COLO668 (cell line): Measurements from ENCODE around the gene TNFRSF25.
"Not testable (repeated sequence)": the region's sequence is repeated elsewhere in the genome, so short reads cannot be mapped to it uniquely, and the experiment has no call there.

Source experiments
- DNase-seq: peaks from one replicate; lab custom pipeline; 2025; ENCODE audit not compliant: unreplicated experiment; lab: John Stamatoyannopoulos, UW

The TNFRSF25 gene

GRCh38 chr1:6454856-6455751 is 10.9 kb downstream of the TNFRSF25 start:
- DNase-seq = no peak

- DNase-seq = not testable (repeated sequence)
Observed at GRCh38 chr1:6453895-6454855, 11.8 kb downstream of the TNFRSF25 start.

DNA sequence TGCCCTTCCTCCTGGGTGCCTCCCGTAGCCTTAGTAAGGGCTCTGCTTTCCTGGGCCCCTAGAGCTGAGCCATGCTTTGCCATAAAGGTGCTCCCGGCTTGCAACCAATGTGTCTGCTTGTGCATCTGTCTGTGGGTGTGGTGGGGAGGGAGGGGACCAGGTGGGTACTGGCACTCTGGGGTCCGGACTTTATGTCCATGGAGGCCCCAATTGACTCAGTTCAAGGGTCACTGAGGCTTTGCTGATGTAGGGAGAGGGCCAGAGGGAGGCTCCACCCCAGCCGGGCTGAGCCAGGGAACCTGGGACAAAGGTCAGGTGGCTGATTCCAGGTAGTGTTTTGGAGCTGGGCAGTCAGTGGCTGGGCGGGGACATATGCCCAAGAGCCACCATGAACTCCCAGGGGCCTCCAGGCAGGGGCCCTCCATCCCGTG is 15.0 kb downstream of the TNFRSF25 start:
- DNase-seq = peak; percentile 44

DNA sequence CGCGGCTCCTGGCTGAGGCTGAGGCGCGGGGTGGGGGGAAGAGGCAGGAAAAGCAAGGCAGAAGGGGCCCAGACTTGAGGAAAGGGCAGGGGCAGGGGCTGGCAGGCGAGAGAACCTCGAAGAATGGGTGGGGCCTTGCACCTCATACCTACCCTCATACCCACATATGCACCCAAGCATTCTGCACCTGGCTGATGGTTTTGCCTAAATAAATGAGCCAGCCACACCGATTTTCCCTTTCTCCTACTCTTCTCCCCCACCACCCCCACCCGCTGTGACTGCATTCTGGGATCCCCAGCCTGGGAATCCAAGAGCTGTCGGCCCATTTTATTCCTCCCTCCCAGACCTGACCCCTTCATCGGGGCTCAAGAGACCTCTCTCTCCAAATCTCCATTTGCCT is 15.5 kb downstream of the TNFRSF25 start:
- not testable (repeated sequence) for DNase-seq

DNA sequence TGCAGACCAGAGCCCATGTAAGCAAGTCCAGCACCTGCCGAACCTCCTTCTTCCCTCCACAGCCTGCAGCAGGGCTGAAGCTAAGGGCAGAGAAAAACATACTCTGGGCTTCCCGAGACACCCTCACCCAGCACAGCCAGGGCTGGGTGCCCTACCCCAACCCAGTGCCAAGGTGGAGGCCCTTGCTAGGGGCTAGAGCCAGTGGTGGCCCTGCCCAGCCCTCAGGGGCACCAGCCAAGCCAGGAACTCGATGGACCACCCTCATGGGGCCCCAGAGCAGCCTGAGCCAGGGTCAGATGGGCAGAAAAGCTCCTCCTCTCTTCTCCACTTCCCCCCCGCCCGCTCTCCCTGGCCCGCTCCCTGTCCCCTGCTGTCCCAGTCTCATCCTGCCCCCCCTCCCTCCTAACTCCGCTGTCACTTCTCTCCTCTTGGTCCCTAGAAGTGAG is 15.9 kb downstream of the TNFRSF25 start:
- no peak for DNase-seq

DNA sequence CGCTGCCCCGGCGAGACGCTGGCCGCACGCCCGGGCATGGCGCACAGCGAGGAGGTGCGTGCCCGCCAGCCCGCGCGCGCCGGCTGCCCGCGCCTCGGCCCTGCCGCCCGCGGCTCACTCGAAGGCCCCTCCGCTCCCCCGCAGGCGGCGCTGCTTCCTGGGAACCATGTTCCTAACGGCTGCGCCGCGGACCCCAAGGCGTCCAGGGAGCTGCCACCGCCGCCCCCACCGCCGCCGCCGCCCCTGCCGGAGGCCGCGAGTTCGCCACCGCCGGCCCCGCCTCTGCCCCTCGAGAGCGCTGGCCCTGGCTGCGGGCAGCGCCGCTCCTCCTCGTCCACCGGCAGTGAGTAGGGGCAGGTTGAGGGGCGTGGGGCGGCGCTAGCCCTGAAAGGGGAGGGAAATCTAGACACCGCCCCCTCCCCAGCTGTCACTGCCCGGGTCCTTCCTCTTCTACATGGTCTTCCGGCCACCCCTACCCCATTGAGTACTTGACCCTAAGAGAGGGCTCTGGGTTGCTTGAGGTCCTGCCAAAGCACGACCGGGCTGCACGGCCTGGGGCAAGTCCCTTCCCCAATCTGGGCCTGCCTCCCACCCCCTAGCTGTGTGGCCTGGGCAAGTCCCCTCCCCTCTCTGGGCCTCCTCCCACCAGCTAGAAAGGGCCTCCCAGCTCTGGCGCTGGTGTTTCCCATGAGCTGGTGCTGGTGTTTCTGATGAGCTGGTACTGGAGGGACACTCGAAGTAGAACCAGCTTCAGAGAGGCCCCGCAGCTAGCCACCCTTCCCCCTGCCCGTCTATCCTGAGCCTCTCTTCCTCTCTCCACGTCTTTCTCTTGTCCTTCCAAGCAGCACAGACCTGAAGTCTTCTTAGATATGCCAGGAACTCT is 17.0 kb downstream of the TNFRSF25 start:
- DNase-seq = peak; percentile 88

DNA sequence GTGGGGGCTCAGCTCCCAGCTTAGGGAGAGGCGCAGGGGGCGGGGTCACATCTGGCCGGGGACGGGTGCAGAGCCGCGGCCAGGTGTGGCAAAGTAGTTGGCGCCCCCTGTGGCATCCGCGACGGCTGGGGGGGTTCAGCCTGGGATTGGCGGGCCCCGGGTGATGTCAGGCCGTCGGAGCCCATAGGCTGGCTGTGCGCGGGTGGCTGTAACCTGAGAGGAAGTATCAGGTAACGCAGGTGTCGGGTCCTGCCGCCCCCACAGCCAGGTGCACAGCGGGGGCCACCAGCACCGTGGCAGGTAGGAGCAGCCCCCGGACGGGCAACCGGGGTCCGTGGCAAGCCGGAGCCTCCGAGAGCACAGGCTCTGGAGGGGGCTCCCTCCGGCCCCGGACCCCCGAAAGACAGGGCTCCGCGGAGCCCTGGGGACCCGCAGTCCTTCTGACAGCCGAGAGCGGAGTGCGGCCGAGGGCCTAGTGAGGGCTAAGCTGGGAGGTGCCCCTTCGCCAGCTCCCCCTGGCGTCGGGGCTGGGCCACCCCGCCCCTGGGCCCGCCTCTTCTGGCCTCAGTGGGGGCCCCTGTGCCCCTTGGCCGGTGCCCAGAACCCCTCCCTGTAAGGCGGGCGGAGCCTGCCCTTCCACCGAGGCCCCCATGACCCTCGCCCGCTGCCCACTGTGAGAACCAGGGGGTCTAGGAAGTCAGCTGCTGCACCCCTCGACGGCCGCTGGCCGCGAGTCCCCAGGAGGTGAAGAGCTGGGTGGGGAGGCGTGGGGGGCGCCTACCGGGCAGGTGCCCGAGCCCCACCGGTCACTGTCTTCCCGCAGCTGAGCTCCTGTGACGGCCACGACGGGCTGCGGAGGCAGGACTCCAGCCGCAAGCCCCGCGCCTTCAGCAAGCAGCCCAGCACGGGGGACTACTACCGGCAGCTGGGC is 17.9 kb downstream of the TNFRSF25 start:
- DNase-seq = peak; percentile 99

DNA sequence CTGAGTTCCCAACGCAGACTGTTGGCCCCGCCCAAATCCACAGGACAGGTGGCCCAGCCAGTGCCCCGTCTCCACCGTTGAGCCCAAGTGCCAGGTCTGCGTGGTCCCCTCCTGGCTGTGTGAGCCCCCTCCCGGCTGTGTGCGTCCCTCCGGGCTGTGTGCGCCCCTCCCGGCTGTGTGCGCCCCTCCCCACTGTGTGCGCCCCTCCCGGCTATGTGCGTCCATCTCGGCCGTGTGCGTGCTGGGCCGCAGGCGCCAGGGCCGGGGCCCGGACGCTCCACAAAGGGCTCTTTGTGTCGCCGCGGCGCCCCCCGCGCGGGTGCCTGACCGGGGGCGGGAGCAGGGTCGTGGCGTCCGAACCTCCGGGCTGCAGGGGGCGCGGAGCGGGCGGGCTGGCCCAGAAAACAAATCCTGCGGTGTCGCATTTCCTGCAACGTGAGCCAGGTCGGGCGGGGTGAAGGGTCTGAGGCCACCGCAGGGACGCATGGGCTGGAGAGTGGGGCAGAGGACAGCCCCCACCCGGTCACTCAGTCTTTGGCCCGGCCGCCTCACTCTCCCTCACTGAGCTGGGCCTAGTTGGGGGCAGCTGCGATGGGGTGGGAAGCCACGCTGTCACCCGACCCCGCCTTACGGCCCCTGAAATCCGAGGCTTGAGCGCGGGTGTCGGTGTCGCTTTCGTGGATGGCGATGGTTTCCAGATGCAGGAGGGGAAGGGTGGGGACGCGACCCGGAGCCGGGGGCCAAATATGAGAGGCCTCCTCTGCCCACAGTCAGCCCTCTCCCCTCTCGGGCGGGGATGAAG is 18.8 kb downstream of the TNFRSF25 start:
- peak; percentile 91 for DNase-seq

DNA sequence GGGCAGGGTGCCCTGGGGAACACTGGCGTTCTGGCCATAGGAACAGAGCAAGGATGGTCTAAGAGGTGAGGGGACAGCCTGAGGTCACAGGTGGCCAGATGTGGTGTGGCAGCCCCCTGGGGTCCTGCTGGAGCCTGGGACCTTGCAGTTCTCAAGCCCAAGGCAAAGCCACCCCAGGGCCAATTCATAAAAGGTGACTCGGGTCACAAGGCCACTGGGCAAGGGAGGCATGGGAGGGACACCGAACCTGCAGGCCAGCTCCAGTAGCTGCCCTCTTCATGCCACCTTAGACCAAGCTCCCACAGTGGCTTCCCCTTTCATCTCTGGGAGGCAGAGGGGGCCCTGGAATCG is 19.3 kb downstream of the TNFRSF25 start:
- DNase-seq = no peak

GRCh38 chr1:6445929-6446328 is 20.0 kb downstream of the TNFRSF25 start:
- DNase-seq = peak; percentile 51

DNA sequence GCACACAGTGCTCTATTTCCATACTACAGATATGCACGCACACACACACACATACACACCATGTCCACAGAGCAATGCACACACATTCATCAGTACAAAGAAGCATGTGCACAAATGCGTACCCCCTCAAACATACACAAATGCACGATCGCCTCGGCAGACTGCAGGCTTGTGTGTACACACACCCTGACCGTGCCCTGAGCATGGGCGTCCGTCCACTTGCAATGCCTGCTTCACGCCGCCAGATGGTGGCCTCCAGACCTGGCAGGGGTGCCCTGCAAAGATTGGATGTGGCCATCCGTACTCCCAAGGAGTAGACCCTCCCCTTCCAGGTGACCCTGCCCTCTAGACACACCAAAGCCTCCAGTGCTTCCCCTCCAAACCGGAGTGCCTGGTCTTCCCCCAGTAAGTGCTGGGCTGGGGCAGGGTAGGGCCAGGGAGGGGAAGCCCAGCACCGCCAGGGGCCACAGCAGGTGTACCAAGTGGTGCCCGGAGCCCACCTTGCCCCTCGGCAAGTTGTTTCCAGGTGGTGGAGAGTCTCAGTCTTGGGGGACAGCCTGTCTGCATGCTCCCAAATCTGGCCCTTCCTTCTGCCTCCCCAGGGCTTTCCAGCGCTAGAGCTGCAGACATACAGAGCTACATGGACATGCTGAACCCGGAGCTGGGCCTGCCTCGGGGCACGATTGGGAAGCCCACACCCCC is 20.8 kb downstream of the TNFRSF25 start:
- peak; percentile 84 for DNase-seq

DNA sequence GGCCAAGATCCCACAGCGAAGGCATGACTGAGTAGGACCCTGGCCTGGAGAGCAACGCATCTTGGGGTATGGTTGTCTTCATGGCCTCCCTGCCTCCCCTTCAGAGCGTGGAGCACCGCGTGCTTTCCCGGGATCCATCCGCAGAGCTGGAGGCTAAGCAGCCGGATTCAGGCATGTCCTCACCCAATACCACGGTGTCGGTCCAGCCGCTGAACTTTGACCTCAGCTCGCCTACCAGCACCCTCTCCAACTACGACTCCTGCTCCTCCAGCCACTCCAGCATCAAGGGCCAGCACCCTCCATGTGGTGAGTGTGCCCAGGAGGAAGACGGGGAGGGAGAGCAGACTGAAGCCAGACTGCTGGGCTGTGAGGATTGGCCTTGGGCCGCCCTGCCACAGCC is 21.6 kb downstream of the TNFRSF25 start:
- DNase-seq = no peak

GRCh38 chr1:6443339-6444115 is 22.4 kb downstream of the TNFRSF25 start:
- peak; percentile 56 for DNase-seq

DNA sequence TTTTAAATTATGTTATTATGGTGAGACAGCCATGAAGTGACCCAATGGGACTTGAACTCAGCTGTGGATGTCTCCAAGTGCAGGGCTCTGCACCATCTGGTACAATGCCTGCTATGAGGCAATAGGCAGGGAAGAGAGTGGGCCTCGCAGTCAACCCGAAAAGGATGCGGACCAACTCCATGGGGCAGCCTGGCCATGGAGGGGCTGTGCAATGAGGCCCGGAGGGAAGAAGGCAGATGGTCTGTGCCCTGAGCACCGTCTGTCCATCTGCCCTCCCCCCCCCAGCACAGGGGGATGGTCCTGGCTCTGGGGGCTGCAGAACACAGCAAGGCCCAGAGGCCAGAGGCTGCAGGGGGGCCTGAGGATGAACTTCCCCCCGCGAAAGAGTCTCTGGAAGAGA is 24.4 kb downstream of the TNFRSF25 start:
- no peak for DNase-seq

DNA sequence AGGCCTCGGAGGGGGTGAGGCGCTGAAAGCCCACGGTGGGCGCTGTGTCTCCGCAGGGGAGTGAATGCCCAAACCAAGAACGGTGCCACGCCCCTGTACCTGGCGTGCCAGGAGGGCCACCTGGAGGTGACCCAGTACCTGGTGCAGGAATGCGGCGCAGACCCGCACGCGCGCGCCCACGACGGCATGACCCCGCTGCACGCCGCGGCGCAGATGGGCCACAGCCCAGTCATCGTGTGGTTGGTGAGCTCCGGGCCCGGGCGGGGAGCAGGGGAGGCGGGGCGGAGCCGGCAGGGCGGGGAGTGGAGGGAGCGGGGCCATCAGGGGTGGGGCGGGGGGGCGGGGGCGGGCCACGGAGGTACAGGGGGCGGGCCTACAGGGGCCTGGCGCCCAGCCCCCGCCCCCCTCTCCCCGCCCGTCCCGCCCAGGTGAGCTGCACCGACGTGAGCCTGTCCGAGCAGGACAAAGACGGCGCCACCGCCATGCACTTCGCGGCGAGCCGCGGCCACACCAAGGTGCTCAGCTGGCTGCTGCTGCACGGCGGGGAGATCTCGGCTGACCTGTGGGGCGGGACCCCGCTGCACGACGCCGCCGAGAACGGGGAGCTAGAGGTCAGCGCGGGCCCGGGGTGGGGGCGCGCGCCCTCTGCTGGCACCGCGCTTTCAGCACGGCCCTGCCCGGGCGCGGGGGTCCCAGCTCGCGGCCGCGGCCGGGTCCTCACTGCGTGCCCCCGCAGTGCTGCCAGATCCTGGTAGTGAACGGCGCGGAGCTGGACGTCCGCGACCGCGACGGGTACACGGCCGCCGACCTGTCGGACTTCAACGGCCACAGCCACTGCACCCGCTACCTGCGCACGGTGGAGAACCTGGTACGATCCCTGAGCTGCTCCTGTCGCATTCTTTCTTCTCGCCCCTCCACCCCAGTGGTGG is 25.5 kb downstream of the TNFRSF25 start:
- peak; percentile 88 for DNase-seq

- peak; percentile 86 for DNase-seq
Observed at GRCh38 chr1:6438047-6438525, 27.9 kb downstream of the TNFRSF25 start.
